HEK293 (cell line): Measurements from ENCODE around the gene KRTAP5-1.

Source experiments
- CTCF ChIA-PET: fragments of 350-600 bp; formaldehyde crosslinking; extraction: SDS; loops from one replicate; lab custom pipeline; 2021; ENCODE audit warnings: antibody characterized with exemption; lab: Yijun Ruan, JAX
- POLR2A ChIA-PET: fragments of 300-600 bp; formaldehyde crosslinking; extraction: SDS; loops from one replicate; lab custom pipeline; 2020; ENCODE audit warnings: antibody characterized with exemption, inconsistent platforms; lab: Yijun Ruan, JAX
- H3K27ac ChIP-seq: fragments of 200-500 bp; sonication (Bioruptor generic); 2 replicates; pipeline ENCODE4 v1.5.1; 2014; ENCODE audit warnings: low read depth, low read length, control low read depth, inconsistent platforms; ENCODE audit errors: extremely low read depth
- H3K36me3 ChIP-seq, 2 experiments: fragments of 200-500 bp in 1 of 2; sonication (Bioruptor generic) in 1 of 2; 1 replicate in 1 of 2; 2 replicates in 1 of 2; pipeline ENCODE4 v1.5.1; 2014 to 2017; ENCODE audit warnings: inconsistent platforms in 2 of 2, low read length in 2 of 2; ENCODE audit not compliant: control insufficient read depth in 2 of 2, insufficient read depth in 1 of 2
- H3K4me1 ChIP-seq: fragments of 200-500 bp; sonication (Bioruptor generic); 2 replicates; pipeline ENCODE4 v1.5.1; 2014; ENCODE audit warnings: mild to moderate bottlenecking, low read length, inconsistent platforms; ENCODE audit not compliant: control insufficient read depth, insufficient read depth
- H3K4me3 ChIP-seq: 2 replicates; pipeline ENCODE4 v1.5.1; 2011; ENCODE audit warnings: low read depth, mild to moderate bottlenecking, control low read depth, low read length, moderate library complexity
- H3K9me3 ChIP-seq: fragments of 200-500 bp; sonication (Bioruptor generic); 2 replicates; pipeline ENCODE4 v1.5.1; 2014; ENCODE audit warnings: low read depth, low read length, inconsistent platforms; ENCODE audit not compliant: control insufficient read depth, insufficient read depth
- GLI2 ChIP-seq: fragments of 450-650 bp; formaldehyde crosslinking; IDR thresholded peaks from 2 replicates; pipeline ENCODE4; 2017; ENCODE audit warnings: missing biosample characterization, missing genetic modification characterization, low read depth, borderline replicate concordance
- KLF1 ChIP-seq: fragments of 450-650 bp; formaldehyde crosslinking; IDR thresholded peaks from 2 replicates; pipeline ENCODE4 v1.5.1; 2016; ENCODE audit warnings: missing biosample characterization, missing genetic modification characterization
- KLF17 ChIP-seq: fragments of 450-650 bp; formaldehyde crosslinking; IDR thresholded peaks from 2 replicates; pipeline ENCODE4 v1.5.1; 2016; ENCODE audit warnings: missing biosample characterization, missing genetic modification characterization
- SP7 ChIP-seq: fragments of 450-650 bp; formaldehyde crosslinking; IDR thresholded peaks from 2 replicates; pipeline ENCODE4 v1.5.1; 2016; ENCODE audit warnings: missing biosample characterization, missing genetic modification characterization
- ZBTB17 ChIP-seq: fragments of 450-650 bp; formaldehyde crosslinking; IDR thresholded peaks from 2 replicates; pipeline ENCODE4 v1.5.1; 2016; ENCODE audit warnings: missing biosample characterization, missing genetic modification characterization
- ZBTB49 ChIP-seq: fragments of 450-650 bp; formaldehyde crosslinking; IDR thresholded peaks from 2 replicates; pipeline ENCODE4 v1.5.1; 2016; ENCODE audit warnings: missing biosample characterization, missing genetic modification characterization, low read depth
- ZFP3 ChIP-seq: fragments of 450-650 bp; formaldehyde crosslinking; IDR thresholded peaks from 2 replicates; pipeline ENCODE4 v1.5.1; 2016; ENCODE audit warnings: low read depth, missing biosample characterization, missing genetic modification characterization
- ZIC2 ChIP-seq: fragments of 450-650 bp; formaldehyde crosslinking; IDR thresholded peaks from 2 replicates; pipeline ENCODE4 v1.5.1; 2016; ENCODE audit warnings: missing biosample characterization, missing genetic modification characterization
- ZNF10 ChIP-seq: fragments of 450-650 bp; formaldehyde crosslinking; IDR thresholded peaks from 2 replicates; pipeline ENCODE4 v1.5.1; 2017; ENCODE audit warnings: missing biosample characterization, missing genetic modification characterization
- ZNF18 ChIP-seq: fragments of 450-650 bp; formaldehyde crosslinking; IDR thresholded peaks from 2 replicates; pipeline ENCODE4 v1.5.1; 2016; ENCODE audit warnings: missing biosample characterization, missing genetic modification characterization
- ZNF26 ChIP-seq: fragments of 450-650 bp; formaldehyde crosslinking; IDR thresholded peaks from 2 replicates; pipeline ENCODE4 v1.5.1; 2016; ENCODE audit warnings: missing biosample characterization, missing genetic modification characterization
- ZNF292 ChIP-seq: fragments of 450-650 bp; formaldehyde crosslinking; IDR thresholded peaks from 2 replicates; pipeline ENCODE4 v1.5.1; 2016; ENCODE audit warnings: low read depth, missing biosample characterization, missing genetic modification characterization, borderline replicate concordance
- ZNF341 ChIP-seq: fragments of 450-650 bp; formaldehyde crosslinking; IDR thresholded peaks from 2 replicates; pipeline ENCODE4; 2016; ENCODE audit warnings: low read depth, missing biosample characterization, missing genetic modification characterization
- ZNF488 ChIP-seq: fragments of 450-650 bp; formaldehyde crosslinking; IDR thresholded peaks from 2 replicates; pipeline ENCODE4 v1.5.1; 2016; ENCODE audit warnings: missing biosample characterization, missing genetic modification characterization
- ZNF654 ChIP-seq: fragments of 450-650 bp; formaldehyde crosslinking; IDR thresholded peaks from 2 replicates; pipeline ENCODE4 v1.5.1; 2016; ENCODE audit warnings: low read depth, missing biosample characterization, missing genetic modification characterization
- ZNF677 ChIP-seq: fragments of 450-650 bp; IDR thresholded peaks from 2 replicates; pipeline ENCODE4 v1.5.0; 2018; ENCODE audit warnings: missing biosample characterization, mild to moderate bottlenecking, missing genetic modification characterization, moderate library complexity
- ZNF843 ChIP-seq: fragments of 450-650 bp; formaldehyde crosslinking; IDR thresholded peaks from 2 replicates; pipeline ENCODE4 v1.5.1; 2016; ENCODE audit warnings: missing biosample characterization, missing genetic modification characterization
- ZXDB ChIP-seq: fragments of 450-650 bp; formaldehyde crosslinking; IDR thresholded peaks from 2 replicates; pipeline ENCODE4 v1.5.1; 2016; ENCODE audit warnings: missing biosample characterization, missing genetic modification characterization

The KRTAP5-1 gene

GRCh38 chr11:1558775-1559110 lies 26.3 kb downstream of the KRTAP5-1 start:
- H3K9me3 ChIP-seq = no peaks in the 10 kb centered on the region
- POLR2A ChIA-PET = interaction anchor here (0.6 to 0.7 kb wide), 2 partner anchors 10 to 12 kb away, joined by 3 to 4 read pairs; no protein-coding TSS in a partner anchor

More at GRCh38 chr11:1558775-1559110, 26.3 kb downstream of the KRTAP5-1 start:
- no peak for TF ChIP-seq ZNF292
- no peak for TF ChIP-seq ZNF18 (tag by site-specific recombination)
- no peak for TF ChIP-seq ZNF341 (tag by site-specific recombination)
- no peak for TF ChIP-seq ZNF677 (tag by site-specific recombination)
- no peak for TF ChIP-seq ZBTB17 (tag by site-specific recombination)
- no peak for TF ChIP-seq ZNF26 (tag by site-specific recombination)
- no peak for TF ChIP-seq ZNF10 (tag by site-specific recombination)
- TF ChIP-seq SP7 = no peak
- no peak for TF ChIP-seq KLF1
- TF ChIP-seq ZXDB (tag by site-specific recombination) = no peak
- no peak for TF ChIP-seq ZFP3 (tag by site-specific recombination)
- TF ChIP-seq ZNF843 (tag by site-specific recombination) = no peak
- TF ChIP-seq ZNF654 (tag by site-specific recombination) = no peak
- TF ChIP-seq GLI2 (tag by site-specific recombination) = no peak
- no peak for TF ChIP-seq ZNF488 (tag by site-specific recombination)
- no peak for TF ChIP-seq KLF17
- no peak for TF ChIP-seq ZIC2
- no peak for TF ChIP-seq ZBTB49 (tag by site-specific recombination)
- Histone ChIP-seq H3K4me1 (no peaks in the 10 kb centered on the region), H3K36me3 (peaks cover 0 to 63% of the 10 kb centered on the region in 2 experiments; a peak in 1 of 3 replicates), H3K27ac (no peak overlapping the region), H3K4me3 (no peak overlapping the region)
- CTCF ChIA-PET = interaction anchor here (0.7 to 1.0 kb wide), 2 partner anchors 11 to 30 kb away, joined by 3 to 4 read pairs; no protein-coding TSS in a partner anchor
